Stimulated activated CD4-positive, alpha-beta T cell treated with anti-CD3 and anti-CD28 coated beads, TNF-alpha, amount 100 ng/mL, for 48 hours (primary cell): ENCODE measurements around the gene KCNH3.

Experiments
- DNase-seq, 3 donors: peaks; one replicate each; pipeline ENCODE4 v3.0.0-alpha.2; 2020; ENCODE audit warnings: low read depth in 3 of 3

KCNH3 gene

GRCh38 chr12:49547090-49547690 lies 8.4 kb downstream of the KCNH3 start:
- DNase-seq = no peak

GRCh38 chr12:49548481-49548821 lies 9.6 kb downstream of the KCNH3 start:
- DNase-seq = no peak

GRCh38 chr12:49548822-49549648 lies 10.2 kb downstream of the KCNH3 start:
- no peak for DNase-seq

DNA sequence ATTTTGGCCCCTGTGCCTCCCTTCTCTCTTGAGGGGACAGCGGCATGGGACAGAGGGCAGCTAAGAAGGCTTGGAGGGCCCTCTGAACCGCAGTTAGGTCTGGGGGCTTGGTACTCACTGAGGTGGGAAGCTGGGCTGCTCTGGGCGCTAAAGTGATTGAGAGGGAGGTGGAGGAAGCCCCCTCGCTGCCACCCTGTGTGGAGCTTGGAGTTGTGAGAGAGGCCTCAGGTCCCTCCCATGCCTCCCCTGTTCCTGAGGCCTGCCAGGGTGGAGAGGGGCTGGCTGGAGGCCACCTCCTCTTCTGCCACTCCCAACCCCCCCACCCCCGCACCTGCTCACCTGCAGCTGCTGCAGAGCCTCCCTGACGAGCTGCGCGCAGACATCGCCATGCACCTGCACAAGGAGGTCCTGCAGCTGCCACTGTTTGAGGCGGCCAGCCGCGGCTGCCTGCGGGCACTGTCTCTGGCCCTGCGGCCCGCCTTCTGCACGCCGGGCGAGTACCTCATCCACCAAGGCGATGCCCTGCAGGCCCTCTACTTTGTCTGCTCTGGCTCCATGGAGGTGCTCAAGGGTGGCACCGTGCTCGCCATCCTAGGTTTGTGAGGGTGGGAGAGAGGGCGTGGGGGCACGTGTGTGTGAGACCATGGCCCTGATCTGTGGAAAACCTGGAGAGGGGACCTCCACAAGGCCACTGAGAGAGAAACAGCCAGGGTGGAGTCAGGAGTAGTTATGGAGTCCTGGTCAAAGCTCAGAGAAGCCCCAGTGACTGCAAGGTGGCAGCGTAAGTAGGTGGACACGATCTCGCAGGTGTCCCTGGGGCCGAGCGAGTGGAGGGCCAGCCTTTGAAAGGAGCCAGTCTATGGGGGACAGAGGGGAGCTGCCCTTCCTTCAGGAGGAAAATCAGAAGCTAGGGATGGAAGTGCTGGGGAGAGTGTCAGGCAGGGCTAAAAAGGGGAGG lies 11.2 kb downstream of the KCNH3 start:
- DNase-seq = no peak

- DNase-seq = no peak
Measured at GRCh38 chr12:49550693-49551252, 11.9 kb downstream of the KCNH3 start.

DNA sequence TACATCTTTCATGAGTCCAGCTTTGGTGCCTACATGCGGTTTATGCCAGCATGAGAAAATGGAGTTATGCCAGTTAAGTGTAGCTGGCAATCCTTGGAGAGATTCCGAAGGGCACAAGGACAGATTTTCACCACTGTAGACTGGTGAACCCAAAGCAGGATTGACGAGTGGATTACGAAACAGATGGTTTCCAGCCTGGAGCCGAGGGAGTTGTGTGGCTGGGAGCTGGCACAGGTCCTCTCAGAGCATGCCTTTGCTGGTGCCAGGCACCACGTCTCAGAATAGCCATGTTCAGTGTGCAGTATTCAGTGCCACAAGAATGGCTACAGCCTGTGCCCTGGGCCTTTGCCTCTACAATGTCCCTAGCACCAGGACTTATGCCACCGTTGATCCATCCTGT lies 13.2 kb downstream of the KCNH3 start:
- DNase-seq = no peak

DNA sequence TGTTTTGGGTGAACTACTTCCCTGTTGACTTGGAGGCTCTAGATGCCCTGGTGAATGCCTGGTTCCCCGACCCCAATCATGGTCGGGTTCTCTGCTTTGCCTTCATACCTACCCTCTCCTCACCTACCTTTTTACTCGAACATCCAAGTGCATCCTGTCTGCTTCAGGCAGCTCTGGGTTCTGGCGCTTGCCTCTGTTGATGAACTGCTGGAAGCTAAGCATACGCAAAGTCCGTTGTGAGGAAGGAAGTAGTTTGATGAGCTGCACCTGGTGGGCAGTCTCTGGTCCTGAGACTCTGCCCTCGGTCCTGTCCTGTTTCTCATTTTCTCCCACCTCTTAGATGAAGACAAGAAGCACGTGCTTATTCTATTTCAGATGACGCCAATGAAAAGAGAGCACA lies 13.6 kb downstream of the KCNH3 start:
- DNase-seq = no peak

- DNase-seq = no peak
Measured at GRCh38 chr12:49552899-49553298, 14.1 kb downstream of the KCNH3 start.

DNA sequence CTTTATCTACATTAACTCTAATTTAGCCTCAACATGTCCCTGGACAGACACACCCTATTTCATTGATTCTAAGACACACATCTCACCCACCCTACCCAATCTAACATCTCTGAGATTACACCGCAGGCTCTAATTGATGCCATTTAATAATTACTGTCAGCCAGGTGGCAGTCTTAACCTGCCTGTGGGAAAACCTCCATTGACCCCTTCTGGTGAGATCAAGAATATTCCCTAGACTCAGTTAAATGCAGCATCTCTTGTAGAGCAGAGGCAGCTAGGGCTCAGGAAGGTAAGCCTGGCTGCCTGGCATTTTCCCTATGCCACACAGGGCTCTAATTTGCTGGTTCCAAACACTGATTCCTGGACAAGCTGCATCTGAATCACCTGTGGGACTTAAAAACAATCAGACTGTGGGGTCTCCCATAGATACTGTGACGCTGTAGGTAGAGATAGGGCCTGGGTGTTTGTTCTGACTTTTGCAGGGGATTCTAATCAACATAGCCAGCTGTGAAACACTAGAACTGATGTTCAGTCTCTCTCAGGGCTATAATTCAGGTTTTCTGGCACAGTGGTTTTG lies 14.8 kb downstream of the KCNH3 start:
- no peak for DNase-seq

DNA sequence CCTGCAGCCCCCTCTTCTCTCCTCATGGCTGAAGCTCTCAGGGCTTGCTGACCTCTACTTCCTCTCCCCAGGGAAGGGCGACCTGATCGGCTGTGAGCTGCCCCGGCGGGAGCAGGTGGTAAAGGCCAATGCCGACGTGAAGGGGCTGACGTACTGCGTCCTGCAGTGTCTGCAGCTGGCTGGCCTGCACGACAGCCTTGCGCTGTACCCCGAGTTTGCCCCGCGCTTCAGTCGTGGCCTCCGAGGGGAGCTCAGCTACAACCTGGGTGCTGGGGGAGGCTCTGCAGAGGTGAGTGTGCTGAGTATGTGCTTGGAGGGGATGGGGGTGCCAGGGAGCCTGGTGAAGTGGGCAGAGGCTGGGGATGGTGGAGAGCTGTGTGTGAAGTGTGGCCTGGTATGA lies 15.4 kb downstream of the KCNH3 start:
- no peak for DNase-seq

- no peak for DNase-seq
Measured at GRCh38 chr12:49555631-49556390, 17.0 kb downstream of the KCNH3 start.

DNA sequence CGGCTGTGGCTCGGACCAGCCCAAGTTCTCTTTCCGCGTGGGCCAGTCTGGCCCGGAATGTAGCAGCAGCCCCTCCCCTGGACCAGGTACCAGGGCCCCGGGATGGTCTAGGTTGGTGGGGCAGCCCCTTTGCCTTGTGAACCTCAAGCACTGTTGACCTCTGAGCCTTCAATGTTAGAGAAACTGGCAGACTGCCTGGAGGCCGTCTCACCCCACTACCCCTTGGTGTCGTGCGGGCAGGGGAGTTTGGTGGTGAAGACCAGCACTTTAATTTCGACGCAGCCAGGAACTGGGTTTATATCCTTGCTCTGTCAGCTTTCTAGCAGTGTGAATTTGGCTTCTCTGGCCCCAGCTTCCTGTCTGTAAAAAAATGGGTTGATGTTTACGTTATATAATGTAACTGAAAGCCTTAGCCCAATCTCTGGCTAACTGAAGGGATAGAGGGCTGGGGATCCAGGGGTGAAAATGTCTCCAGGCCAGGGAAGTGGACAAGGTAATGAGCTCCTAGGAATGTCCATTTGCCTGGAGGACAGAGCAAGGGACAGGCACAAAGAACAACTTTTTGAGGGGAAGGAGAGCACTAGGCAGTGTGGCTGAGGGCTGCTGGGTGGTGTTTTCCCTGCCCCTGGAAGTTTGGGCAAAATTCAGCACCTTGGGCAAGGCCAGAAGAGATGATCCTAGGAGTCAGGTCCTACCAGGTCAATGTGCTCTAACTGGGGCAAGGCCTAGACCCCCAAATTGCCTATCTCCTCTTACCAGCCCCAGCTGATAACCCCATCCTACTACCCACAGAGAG lies 17.8 kb downstream of the KCNH3 start:
- DNase-seq = no peak

GRCh38 chr12:49557187-49557916 lies 18.5 kb downstream of the KCNH3 start:
- no peak for DNase-seq

GRCh38 chr12:49557917-49558215 lies 19.0 kb downstream of the KCNH3 start:
- no peak for DNase-seq

DNA sequence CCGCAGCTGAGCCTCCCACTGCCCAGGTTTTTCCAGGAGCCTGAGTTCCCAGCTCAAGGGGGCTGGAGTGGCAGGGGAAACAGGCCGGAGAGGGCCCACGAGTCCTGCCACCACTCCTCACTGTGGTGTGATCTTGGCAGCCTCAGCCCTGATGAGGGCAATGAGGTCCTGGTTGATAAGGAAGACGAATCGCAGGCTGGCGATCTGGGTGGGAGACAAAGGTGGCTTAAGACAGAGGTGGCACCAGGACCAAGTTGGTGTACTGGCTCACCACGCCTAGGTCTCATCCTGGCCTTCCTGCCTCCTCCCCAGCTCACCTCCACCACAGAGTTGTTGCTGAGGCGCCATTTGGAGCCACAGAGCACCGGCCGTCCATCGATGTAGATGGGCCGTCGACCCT lies 19.7 kb downstream of the KCNH3 start:
- DNase-seq = no peak

GRCh38 chr12:49559011-49559675 lies 20.3 kb downstream of the KCNH3 start:
- DNase-seq = no peak

DNA sequence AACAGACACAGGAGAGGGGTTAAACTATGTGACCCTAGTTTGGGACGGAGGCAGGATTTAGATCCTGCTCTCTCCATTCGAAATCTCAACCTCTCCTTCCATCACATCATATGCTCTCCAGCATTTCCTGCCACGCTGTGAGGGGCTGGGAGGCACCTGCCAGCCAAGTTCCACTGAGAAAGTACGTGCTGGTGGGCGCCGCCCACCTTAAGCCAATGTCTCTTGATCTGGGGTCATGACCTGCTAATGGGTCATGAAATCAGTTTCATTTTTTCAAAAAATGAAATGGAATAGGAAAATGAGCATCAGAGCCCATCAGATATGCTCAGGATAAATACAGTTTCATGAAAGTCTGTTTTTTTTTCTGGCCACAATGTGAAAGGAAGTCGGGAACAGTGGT lies 21.9 kb downstream of the KCNH3 start:
- no peak for DNase-seq

GRCh38 chr12:49562233-49562632 lies 23.4 kb downstream of the KCNH3 start:
- no peak for DNase-seq

DNA sequence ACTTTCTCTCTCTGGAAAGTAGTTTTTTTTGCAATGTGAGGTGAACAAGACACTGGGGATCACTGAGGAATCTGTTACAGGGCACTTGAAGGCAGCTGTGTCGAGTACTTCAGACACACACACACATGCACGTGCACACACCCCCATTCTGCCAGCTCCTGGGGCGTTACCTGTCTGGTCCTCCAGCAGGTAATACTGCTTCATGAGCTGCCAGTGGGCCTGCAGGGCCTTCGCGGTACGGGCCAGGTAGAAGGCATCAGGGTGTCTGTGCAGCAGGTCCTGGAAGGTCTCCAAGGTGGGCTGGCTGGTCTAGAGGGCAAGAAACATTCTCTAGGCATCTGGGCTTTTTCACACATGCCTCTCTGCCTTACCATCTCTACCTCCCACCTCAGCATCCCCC lies 24.0 kb downstream of the KCNH3 start:
- no peak for DNase-seq
